ENCODE results near the gene SPARCL1.

GRCh38 chr4:87567191-87567590, 38.0 kb upstream of the SPARCL1 start:
- no peak for TF ChIP-seq EZH2 (IDR thresholded peaks at IDR 0.05; ENCODE audit: borderline replicate concordance, low read depth, low read length)
- TF ChIP-seq FOXK2 (conservative IDR thresholded peaks at IDR 0.05 in 1 of 2, IDR thresholded peaks at IDR 0.05 in 1 of 2; ENCODE audit: low read depth in 2 of 2): no peak
- no peak for TF ChIP-seq ATF2 (CRISPR knock-in tag; IDR thresholded peaks at IDR 0.05)
- no peak for TF ChIP-seq LCOR (CRISPR knock-in tag; IDR thresholded peaks at IDR 0.05)
- TF ChIP-seq POLR2A (conservative IDR thresholded peaks at IDR 0.05): no peak
- no peak for TF ChIP-seq PATZ1 (CRISPR knock-in tag; IDR thresholded peaks at IDR 0.05; ENCODE audit: borderline replicate concordance)
- no peak for TF ChIP-seq TEAD4 (IDR thresholded peaks at IDR 0.05; ENCODE audit: low read length)
- TF ChIP-seq TEAD4 (CRISPR knock-in tag; IDR thresholded peaks at IDR 0.05; ENCODE audit: borderline replicate concordance): no peak
- TF ChIP-seq, protein P1, sequence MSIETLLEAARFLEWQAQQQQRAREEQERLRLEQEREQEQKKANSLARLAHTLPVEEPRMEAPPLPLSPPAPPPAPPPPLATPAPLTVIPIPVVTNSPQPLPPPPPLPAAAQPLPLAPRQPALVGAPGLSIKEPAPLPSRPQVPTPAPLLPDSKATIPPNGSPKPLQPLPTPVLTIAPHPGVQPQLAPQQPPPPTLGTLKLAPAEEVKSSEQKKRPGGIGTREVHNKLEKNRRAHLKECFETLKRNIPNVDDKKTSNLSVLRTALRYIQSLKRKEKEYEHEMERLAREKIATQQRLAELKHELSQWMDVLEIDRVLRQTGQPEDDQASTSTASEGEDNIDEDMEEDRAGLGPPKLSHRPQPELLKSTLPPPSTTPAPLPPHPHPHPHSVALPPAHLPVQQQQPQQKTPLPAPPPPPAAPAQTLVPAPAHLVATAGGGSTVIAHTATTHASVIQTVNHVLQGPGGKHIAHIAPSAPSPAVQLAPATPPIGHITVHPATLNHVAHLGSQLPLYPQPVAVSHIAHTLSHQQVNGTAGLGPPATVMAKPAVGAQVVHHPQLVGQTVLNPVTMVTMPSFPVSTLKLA (conservative IDR thresholded peaks at IDR 0.05): no peak
- no peak for TF ChIP-seq SRSF3 (IDR thresholded peaks at IDR 0.05; ENCODE audit: insufficient read depth, low read length)
- no peak for TF ChIP-seq POLR2H (tag; IDR thresholded peaks at IDR 0.05; ENCODE audit: low read depth)
- TF ChIP-seq, protein P2, sequence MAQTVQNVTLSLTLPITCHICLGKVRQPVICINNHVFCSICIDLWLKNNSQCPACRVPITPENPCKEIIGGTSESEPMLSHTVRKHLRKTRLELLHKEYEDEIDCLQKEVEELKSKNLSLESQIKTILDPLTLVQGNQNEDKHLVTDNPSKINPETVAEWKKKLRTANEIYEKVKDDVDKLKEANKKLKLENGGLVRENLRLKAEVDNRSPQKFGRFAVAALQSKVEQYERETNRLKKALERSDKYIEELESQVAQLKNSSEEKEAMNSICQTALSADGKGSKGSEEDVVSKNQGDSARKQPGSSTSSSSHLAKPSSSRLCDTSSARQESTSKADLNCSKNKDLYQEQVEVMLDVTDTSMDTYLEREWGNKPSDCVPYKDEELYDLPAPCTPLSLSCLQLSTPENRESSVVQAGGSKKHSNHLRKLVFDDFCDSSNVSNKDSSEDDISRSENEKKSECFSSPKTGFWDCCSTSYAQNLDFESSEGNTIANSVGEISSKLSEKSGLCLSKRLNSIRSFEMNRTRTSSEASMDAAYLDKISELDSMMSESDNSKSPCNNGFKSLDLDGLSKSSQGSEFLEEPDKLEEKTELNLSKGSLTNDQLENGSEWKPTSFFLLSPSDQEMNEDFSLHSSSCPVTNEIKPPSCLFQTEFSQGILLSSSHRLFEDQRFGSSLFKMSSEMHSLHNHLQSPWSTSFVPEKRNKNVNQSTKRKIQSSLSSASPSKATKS (CRISPR knock-in tag; IDR thresholded peaks at IDR 0.05): no peak
- TF ChIP-seq TGIF2 (CRISPR knock-in tag; IDR thresholded peaks at IDR 0.05): no peak
- TF ChIP-seq NR2C2 (CRISPR knock-in tag; IDR thresholded peaks at IDR 0.05): no peak
- no peak for TF ChIP-seq NR2C2 (tag; IDR thresholded peaks at IDR 0.05)
- no peak for TF ChIP-seq SETDB1 (IDR thresholded peaks at IDR 0.05; ENCODE audit: low read length)

All from K562 (cell line).